Measurements from ENCODE around the gene TGIF1.

The TGIF1 gene

GRCh38 chr18:3508576-3509549 lies 58.9 kb downstream of the TGIF1 start:
- no peaks in the 10 kb centered on the region for H3K36me3 ChIP-seq (ENCODE audit: control insufficient read depth in 1 of 2, insufficient read depth in 2 of 2, low read length in 2 of 2)
- H3K4me1 ChIP-seq (ENCODE audit: control insufficient read depth in 1 of 2, insufficient read depth in 2 of 2, low read length in 2 of 2): no peaks in the 10 kb centered on the region
- H3K4me3 ChIP-seq (ENCODE audit: low read depth in 1 of 2, low read length in 2 of 2): no peak overlapping the region
- H3K27me3 ChIP-seq (ENCODE audit: low read depth, low read length): no peaks in the 10 kb centered on the region
- no peaks in the 10 kb centered on the region for H3K9me3 ChIP-seq (ENCODE audit: control insufficient read depth in 1 of 2, low read length in 2 of 2)
- no peak overlapping the region for H3K27ac ChIP-seq (ENCODE audit: low read length)
